CD4-positive, CD25-positive, alpha-beta regulatory T cell (primary cell): ENCODE results near the gene OTOG. TPM values are rescaled to one million over a fixed set of nuclear protein-coding genes. Genes with fewer than 3 reads are reported as not detected.

Experiments used
- ATAC-seq, 2 donors: fragments of 150-1000 bp; cut with Tn5 transposase; one replicate each; pipeline ENCODE4 v1.10.0; 2021; ENCODE audit warnings: low read depth in 2 of 2, moderate number of reproducible peaks in 2 of 2, moderate library complexity in 1 of 2
- DNase-seq, 3 donors: peaks; one replicate each; pipeline versions ENCODE4 v3.0.0 to v3.0.0-alpha.2; 2012 to 2022; ENCODE audit warnings: mixed read lengths in 1 of 3
- H3K27ac ChIP-seq: one replicate; pipeline ENCODE4 v1.7.0; 2013; ENCODE audit warnings: mild to moderate bottlenecking, low read length; ENCODE audit not compliant: insufficient read depth, poor library complexity, severe bottlenecking
- H3K27me3 ChIP-seq: one replicate; pipeline ENCODE4 v1.7.0; 2013; ENCODE audit warnings: low read length; ENCODE audit not compliant: control insufficient read depth, insufficient read depth
- H3K36me3 ChIP-seq: one replicate; pipeline ENCODE4 v1.7.0; 2013; ENCODE audit warnings: mild to moderate bottlenecking, low read length, moderate library complexity; ENCODE audit not compliant: control insufficient read depth, insufficient read depth
- H3K4me1 ChIP-seq: 2 replicates; pipeline ENCODE4 v1.7.0; 2013; ENCODE audit warnings: mild to moderate bottlenecking, low read length; ENCODE audit not compliant: insufficient read depth, control insufficient read depth, poor library complexity, severe bottlenecking
- H3K4me3 ChIP-seq: one replicate; pipeline ENCODE4 v1.7.0; 2013; ENCODE audit warnings: low read depth, mild to moderate bottlenecking, low read length, moderate library complexity
- H3K9me3 ChIP-seq, 2 experiments: 1 replicate in 1 of 2; 2 replicates in 1 of 2; pipeline ENCODE4 v1.7.0; 2013; ENCODE audit warnings: low read length in 2 of 2, mild to moderate bottlenecking in 1 of 2, moderate library complexity in 1 of 2; ENCODE audit not compliant: control insufficient read depth in 2 of 2
- H3K27ac Mint-ChIP-seq, 3 donors: one replicate each; pipeline ENCODE4 v1.8.0; 2020 to 2022; ENCODE audit warnings: mild to moderate bottlenecking in 3 of 3, mixed read lengths in 3 of 3, moderate library complexity in 2 of 3
- H3K27me3 Mint-ChIP-seq: one replicate; pipeline ENCODE4 v1.8.0; 2022; ENCODE audit warnings: mild to moderate bottlenecking, mixed read lengths
- H3K36me3 Mint-ChIP-seq: one replicate; pipeline ENCODE4 v1.8.0; 2020; ENCODE audit warnings: mixed read lengths
- H3K4me1 Mint-ChIP-seq, 4 donors: one replicate each; pipeline ENCODE4 v1.8.0; 2020 to 2022; ENCODE audit warnings: mixed read lengths in 4 of 4, mild to moderate bottlenecking in 1 of 4
- H3K4me3 Mint-ChIP-seq, 4 donors: one replicate each; pipeline ENCODE4 v1.8.0; 2020 to 2022; ENCODE audit warnings: mild to moderate bottlenecking in 4 of 4, mixed read lengths in 4 of 4, moderate library complexity in 3 of 4
- H3K9me3 Mint-ChIP-seq, 7 donors: one replicate each; pipeline ENCODE4 v1.8.0; 2020 to 2022; ENCODE audit warnings: mixed read lengths in 7 of 7, mild to moderate bottlenecking in 3 of 7, moderate library complexity in 2 of 7
- polyA plus RNA-seq, 4 donors: library from polyadenylated mRNA; unstranded; fragments of 300-500 nt; fragmentation: Illumina TruSeq; gene quantifications; one replicate each; pipeline ENCODE4 v1.2.3, GENCODE V29; 2021
- total RNA-seq: library from RNA; stranded (reverse); gene quantifications from one replicate; pipeline ENCODE4 v1.2.3, GENCODE V29; 2022

OTOG gene
- total and polyA plus RNA-seq, 5 donors from 2014 or later, result not detected

DNA sequence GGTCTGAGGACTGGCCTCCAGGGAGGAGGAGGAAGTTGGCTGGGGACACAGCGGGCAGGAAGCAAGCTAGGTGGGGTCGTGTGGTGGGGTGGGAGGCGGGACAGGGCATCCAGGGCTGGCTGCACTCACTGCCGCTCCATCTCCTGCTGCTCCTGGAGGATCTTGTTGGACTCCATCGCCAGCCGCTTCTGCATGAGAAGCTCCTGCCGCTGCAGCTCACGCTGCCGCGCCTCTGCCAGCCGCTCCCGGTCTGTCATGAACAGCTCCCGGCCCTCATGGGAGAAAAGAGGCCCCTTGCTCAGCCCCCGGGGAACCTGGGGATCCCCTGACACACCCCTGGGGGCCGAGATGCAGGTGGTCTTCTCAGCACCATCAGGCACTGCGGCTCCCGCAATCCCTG lies 24.4 kb upstream of the OTOG start:
- H3K27me3 ChIP-seq, result no peaks in the 10 kb centered on the region

DNA sequence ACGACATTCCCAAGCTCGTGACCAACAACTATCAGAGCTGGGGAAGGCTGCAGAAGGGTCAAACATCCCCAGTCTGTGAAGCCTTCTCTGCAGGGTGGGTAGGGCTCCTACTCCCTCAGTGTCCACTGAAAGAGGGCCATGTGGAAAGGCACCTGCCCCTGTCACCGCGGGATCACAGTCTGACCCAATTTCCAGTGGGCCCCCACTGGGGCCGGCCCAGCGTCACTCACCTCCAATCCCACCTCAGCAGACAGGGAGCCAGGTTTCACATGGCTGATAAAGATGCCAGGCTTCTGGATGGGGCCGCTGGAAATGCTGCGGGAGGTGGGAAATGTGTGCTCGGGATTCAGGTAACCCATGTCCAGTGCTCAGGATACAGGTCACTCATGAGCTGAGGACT lies 22.8 kb upstream of the OTOG start:
- Mint-ChIP-seq H3K4me1 (no peaks in the 10 kb centered on the region), H3K4me3 (no peak overlapping the region), H3K36me3 (no peaks in the 10 kb centered on the region), H3K27ac (no peak overlapping the region), H3K9me3 (no peaks in the 10 kb centered on the region), H3K27me3 (peaks cover 13% of the 10 kb centered on the region)
- H3K9me3 ChIP-seq, result no peaks in the 10 kb centered on the region
- H3K4me3 ChIP-seq, result no peak overlapping the region
- no peak overlapping the region for H3K27ac ChIP-seq
- ATAC-seq (no peak), DNase-seq (no peak)
- H3K27me3 ChIP-seq, result no peaks in the 10 kb centered on the region
- no peaks in the 10 kb centered on the region for H3K36me3 ChIP-seq
- no peaks in the 10 kb centered on the region for H3K4me1 ChIP-seq

More for the DNA sequence above, 24.4 kb upstream of the OTOG start:
- Histone ChIP-seq H3K9me3 (no peaks in the 10 kb centered on the region), H3K27ac (no peak overlapping the region), H3K4me1 (no peaks in the 10 kb centered on the region), H3K4me3 (no peak overlapping the region), H3K36me3 (no peaks in the 10 kb centered on the region)
- DNase-seq (no peak), ATAC-seq (no peak)
- H3K4me1 Mint-ChIP-seq, result no peaks in the 10 kb centered on the region
- no peak overlapping the region for H3K4me3 Mint-ChIP-seq
- H3K36me3 Mint-ChIP-seq, result no peaks in the 10 kb centered on the region
- no peaks in the 10 kb centered on the region for H3K9me3 Mint-ChIP-seq
- peaks cover 8% of the 10 kb centered on the region for H3K27me3 Mint-ChIP-seq
- H3K27ac Mint-ChIP-seq, result no peak overlapping the region

DNA sequence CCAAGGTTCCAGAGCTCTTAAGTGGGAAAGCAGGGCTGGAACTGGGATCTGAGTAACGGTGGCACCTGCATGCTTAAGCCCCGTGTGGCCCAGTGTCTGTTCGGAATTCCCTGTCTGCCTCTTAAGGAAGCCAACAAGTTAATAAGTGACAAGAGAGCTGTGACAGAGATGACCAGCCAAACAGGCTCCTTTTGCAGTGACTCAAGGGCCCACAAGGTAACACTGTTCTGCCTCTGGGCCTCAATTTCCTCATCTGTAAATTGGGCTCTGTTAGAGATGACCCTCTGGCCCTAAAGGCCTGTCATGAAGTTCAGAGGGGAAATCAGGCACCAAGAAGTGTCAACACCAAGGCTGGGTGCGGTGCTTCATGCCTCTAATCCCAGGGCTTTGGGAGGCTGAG lies 21.5 kb upstream of the OTOG start:
- Histone ChIP-seq H3K27me3 (no peaks in the 10 kb centered on the region), H3K4me1 (no peaks in the 10 kb centered on the region), H3K4me3 (no peak overlapping the region), H3K27ac (no peak overlapping the region), H3K9me3 (no peaks in the 10 kb centered on the region), H3K36me3 (no peaks in the 10 kb centered on the region)
- peaks cover 19% of the 10 kb centered on the region for H3K27me3 Mint-ChIP-seq
- H3K27ac Mint-ChIP-seq, result no peak overlapping the region
- DNase-seq (no peak), ATAC-seq (no peak)
- no peaks in the 10 kb centered on the region for H3K36me3 Mint-ChIP-seq
- no peak overlapping the region for H3K4me3 Mint-ChIP-seq
- H3K4me1 Mint-ChIP-seq, result no peaks in the 10 kb centered on the region
- H3K9me3 Mint-ChIP-seq, result no peaks in the 10 kb centered on the region

GRCh38 chr11:17526326-17526725 lies 20.7 kb upstream of the OTOG start:
- Mint-ChIP-seq H3K27me3 (peaks cover 20% of the 10 kb centered on the region), H3K4me3 (no peak overlapping the region), H3K36me3 (no peaks in the 10 kb centered on the region), H3K27ac (no peak overlapping the region), H3K9me3 (no peaks in the 10 kb centered on the region), H3K4me1 (no peaks in the 10 kb centered on the region)
- no peak overlapping the region for H3K27ac ChIP-seq
- H3K27me3 ChIP-seq, result no peaks in the 10 kb centered on the region
- DNase-seq (no peak), ATAC-seq (no peak)
- no peaks in the 10 kb centered on the region for H3K4me1 ChIP-seq
- no peaks in the 10 kb centered on the region for H3K36me3 ChIP-seq
- H3K9me3 ChIP-seq, result no peaks in the 10 kb centered on the region
- H3K4me3 ChIP-seq, result no peak overlapping the region

- H3K4me1 ChIP-seq, result no peaks in the 10 kb centered on the region
- no peak overlapping the region for H3K27ac ChIP-seq
- Mint-ChIP-seq H3K27me3 (peaks cover 20% of the 10 kb centered on the region), H3K27ac (no peak overlapping the region), H3K4me3 (no peak overlapping the region), H3K4me1 (no peaks in the 10 kb centered on the region), H3K9me3 (no peaks in the 10 kb centered on the region), H3K36me3 (no peaks in the 10 kb centered on the region)
- H3K27me3 ChIP-seq, result no peaks in the 10 kb centered on the region
- H3K9me3 ChIP-seq, result no peaks in the 10 kb centered on the region
- no peak for DNase-seq
- H3K36me3 ChIP-seq, result no peaks in the 10 kb centered on the region
- ATAC-seq, result no peak
- no peak overlapping the region for H3K4me3 ChIP-seq
These were observed 20.0 kb upstream of the OTOG start for GRCh38 chr11:17526931-17527627.

GRCh38 chr11:17527628-17527995 lies 19.4 kb upstream of the OTOG start:
- Histone ChIP-seq H3K4me1 (no peaks in the 10 kb centered on the region), H3K9me3 (no peaks in the 10 kb centered on the region), H3K4me3 (no peak overlapping the region), H3K27ac (no peak overlapping the region), H3K27me3 (no peaks in the 10 kb centered on the region), H3K36me3 (no peaks in the 10 kb centered on the region)
- H3K9me3 Mint-ChIP-seq, result no peaks in the 10 kb centered on the region
- H3K27me3 Mint-ChIP-seq, result peaks cover 22% of the 10 kb centered on the region
- H3K36me3 Mint-ChIP-seq, result no peaks in the 10 kb centered on the region
- ATAC-seq, result no peak
- H3K4me1 Mint-ChIP-seq, result no peaks in the 10 kb centered on the region
- no peak for DNase-seq
- H3K27ac Mint-ChIP-seq, result no peak overlapping the region
- no peak overlapping the region for H3K4me3 Mint-ChIP-seq

DNA sequence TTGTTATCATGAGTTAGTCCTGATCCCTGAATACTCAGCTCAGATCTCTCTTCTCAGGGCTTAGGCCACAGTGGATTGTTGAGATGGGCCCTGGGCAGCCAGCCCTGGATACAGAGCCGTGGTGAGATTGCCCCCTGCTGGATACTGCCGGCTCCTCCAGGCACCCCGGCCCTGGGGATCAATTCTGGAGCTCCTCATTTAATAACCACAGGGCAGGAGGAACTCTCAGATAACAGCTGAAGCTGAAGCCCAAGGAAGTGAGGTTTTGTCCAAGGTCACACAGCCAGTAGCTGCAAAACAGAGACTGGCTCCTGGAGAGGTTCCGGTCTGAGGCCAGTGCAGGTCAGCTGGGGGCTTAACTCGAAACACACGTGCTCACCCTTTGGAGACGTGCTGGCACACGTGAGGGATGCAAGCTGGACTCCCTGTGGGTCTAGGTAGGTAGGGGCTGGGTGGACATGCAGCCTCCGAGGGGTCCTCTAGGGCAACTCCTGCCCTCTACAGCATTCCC lies 18.8 kb upstream of the OTOG start:
- Histone ChIP-seq H3K27ac (no peak overlapping the region), H3K4me1 (no peaks in the 10 kb centered on the region), H3K36me3 (no peaks in the 10 kb centered on the region), H3K27me3 (no peaks in the 10 kb centered on the region), H3K4me3 (no peak overlapping the region), H3K9me3 (no peaks in the 10 kb centered on the region)
- no peaks in the 10 kb centered on the region for H3K9me3 Mint-ChIP-seq
- H3K4me1 Mint-ChIP-seq, result no peaks in the 10 kb centered on the region
- peaks cover 24% of the 10 kb centered on the region for H3K27me3 Mint-ChIP-seq
- DNase-seq (peak in 2 of 3 donors; percentile 21 to 45), ATAC-seq (peak in 1 of 2 donors; percentile 23)
- H3K27ac Mint-ChIP-seq, result no peak overlapping the region
- H3K4me3 Mint-ChIP-seq, result no peak overlapping the region
- no peaks in the 10 kb centered on the region for H3K36me3 Mint-ChIP-seq
